ENCODE data around the gene PRRT1B.

- no peak for TF ChIP-seq ESRRA (IDR thresholded peaks at IDR 0.05; ENCODE audit: borderline replicate concordance, low read length)
- no peak for TF ChIP-seq CTCF (IDR thresholded peaks at IDR 0.05)
- TF ChIP-seq RFX5 (IDR thresholded peaks at IDR 0.05) = no peak
These were observed 21.6 kb upstream of the PRRT1B start for GRCh38 chr9:131523451-131524435.
